ENCODE results near the gene MBNL2.
"Not testable (repeated sequence)": the region's sequence is repeated elsewhere in the genome, so short reads cannot be mapped to it uniquely, and the experiment has no call there.

Gene MBNL2, protein sequence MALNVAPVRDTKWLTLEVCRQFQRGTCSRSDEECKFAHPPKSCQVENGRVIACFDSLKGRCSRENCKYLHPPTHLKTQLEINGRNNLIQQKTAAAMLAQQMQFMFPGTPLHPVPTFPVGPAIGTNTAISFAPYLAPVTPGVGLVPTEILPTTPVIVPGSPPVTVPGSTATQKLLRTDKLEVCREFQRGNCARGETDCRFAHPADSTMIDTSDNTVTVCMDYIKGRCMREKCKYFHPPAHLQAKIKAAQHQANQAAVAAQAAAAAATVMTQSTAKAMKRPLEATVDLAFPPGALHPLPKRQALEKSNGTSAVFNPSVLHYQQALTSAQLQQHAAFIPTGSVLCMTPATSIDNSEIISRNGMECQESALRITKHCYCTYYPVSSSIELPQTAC

GRCh38 chr13:97221989-97222700 is at the start of gene MBNL2:
Gene MBNL2, plus strand, starts transcription at chr13:97222333. Its CDS starts 53,903 bp downstream, at chr13:97276236.
- peak; percentile 96 for DNase-seq

DNA sequence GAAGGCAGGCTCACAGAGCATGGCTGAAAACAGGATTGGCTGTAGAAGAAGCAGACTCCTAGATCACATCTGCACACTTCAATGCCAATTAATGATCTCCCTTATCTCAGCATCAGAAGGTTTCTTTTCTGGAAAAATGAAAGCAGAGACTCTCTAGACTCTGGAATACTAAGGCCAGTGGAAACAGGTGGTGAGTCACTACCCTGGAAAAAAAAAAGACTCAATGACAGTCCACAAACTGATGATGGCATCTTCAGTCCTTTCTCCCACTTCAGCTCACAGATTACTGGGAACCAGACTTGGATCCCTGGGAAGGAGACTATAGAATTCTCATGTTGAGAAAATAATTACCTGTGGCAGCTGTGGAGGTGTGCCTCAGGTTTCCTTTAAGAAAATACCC is 47.5 kb upstream of the MBNL2 start:
- DNase-seq = no peak

DNA sequence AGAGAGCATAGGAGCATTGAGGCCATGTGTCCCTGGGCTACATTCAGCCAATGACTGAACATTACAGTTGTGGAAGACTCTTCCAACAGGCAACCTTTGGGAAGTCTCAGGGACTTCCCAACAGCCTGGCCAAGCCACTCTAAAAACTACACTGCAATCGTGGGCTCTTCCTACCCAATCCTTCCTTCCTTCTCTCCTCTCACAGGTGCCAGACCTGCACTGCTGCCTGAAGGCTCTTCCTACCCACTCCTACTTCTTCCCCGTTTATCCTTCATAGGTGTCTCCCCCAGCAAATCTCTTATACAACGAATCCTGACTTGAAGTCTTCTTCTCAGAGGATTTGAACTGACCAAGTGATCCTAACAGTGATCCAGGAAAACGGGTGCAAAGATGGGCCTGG is 47.1 kb upstream of the MBNL2 start:
- DNase-seq = no peak

DNA sequence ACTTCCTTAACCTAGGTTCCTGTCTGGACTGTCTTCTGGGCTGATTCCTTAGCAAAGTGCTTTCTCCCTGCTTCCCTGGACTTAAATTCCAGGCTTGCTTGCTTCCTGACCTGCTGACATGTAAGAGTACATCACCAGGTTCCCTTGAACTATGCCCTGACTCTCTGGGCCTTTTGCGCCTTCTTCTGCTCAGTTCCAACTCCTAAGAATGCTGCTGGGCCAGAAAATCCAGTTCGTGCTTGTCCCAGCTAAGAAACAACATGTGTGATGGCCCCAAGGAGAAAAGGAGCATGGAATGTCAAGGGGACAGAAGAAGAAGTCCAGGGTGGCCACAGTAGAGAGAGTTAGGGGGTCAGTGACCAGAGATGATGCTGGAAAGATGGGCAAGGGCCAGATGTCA is 42.6 kb upstream of the MBNL2 start:
- no peak for DNase-seq

- DNase-seq = no peak
Measured at GRCh38 chr13:97182111-97182890, 39.8 kb upstream of the MBNL2 start.

DNA sequence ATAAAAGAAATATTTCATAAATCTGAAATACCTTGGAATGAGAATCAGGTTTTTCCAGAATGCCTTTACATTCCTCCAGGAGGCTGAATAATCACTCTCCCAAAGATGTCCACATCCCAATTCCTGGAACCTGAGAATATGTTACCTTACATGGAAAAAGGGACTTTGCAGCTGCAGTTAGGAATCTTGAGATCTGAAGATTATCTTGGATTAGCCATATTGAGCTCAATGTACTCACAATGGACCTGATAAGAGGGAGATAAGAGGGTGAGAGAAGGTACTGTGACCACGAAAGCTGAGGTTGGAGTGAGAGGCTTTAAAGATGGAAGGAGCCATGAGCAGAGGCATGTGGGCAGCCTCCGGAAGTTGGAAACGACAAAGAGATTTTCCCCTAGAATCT is 36.8 kb upstream of the MBNL2 start:
- no peak for DNase-seq

- DNase-seq = no peak
Measured at GRCh38 chr13:97185751-97186150, 36.4 kb upstream of the MBNL2 start.

- DNase-seq = no peak
Measured at GRCh38 chr13:97188207-97188606, 33.9 kb upstream of the MBNL2 start.

DNA sequence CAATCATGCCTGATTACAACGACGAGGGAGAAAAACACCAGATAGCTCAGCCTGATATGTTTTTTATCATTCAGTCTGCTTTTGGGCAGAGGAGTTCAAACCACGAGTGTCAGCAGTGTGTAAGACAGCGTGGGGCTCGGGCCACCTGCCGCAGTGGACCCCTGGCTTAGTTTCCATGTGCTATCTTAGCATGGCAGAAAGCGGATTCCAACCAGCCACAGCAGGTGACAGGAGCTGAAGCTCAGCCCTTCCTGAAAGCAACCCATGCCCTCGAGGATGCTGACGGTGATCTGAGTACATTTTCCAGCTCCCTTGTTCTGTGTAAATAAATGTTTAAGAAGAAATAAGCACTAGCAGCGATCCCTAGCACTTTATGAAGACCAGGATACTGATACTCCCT is 32.2 kb upstream of the MBNL2 start:
- no peak for DNase-seq

DNA sequence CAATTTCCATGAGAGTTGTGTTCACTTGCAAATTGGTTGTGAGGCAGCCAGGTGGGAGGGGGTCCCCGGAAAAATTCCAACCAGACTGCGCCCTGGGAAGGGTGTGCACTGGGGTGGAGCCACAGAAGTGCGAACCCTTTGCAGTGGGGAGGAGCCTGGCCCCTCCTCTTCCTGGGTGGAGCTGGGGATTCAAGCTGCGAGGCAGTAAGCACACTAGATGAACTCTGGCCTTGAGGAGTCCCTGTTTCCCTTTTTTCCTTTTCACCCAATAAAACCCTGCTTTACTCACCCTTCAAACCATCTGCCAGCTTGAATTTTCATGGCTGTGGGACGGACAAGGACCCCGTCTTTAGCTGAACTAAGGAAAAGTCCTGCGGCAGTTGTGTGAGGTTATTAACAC is 31.0 kb upstream of the MBNL2 start:
- DNase-seq = no peak

DNA sequence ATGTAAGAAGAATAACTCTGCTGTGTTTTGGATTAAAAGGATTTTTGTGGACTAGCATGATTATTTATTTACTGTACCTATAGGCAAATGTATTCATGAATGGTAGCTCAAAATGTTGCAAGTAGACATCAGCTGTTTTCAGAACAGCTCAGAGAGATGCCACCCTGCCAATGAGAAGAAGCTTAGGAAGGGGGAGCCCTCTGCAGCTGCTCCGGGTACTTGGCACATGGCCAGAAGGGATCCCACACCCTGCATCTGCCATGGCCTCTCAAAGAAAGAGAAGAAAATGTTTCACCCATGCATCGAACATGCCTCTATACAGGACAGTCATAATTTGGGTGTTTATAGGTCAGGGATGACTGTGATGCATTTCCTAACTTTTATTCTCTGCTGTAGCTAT is 30.5 kb upstream of the MBNL2 start:
- peak; percentile 69 for DNase-seq

DNA sequence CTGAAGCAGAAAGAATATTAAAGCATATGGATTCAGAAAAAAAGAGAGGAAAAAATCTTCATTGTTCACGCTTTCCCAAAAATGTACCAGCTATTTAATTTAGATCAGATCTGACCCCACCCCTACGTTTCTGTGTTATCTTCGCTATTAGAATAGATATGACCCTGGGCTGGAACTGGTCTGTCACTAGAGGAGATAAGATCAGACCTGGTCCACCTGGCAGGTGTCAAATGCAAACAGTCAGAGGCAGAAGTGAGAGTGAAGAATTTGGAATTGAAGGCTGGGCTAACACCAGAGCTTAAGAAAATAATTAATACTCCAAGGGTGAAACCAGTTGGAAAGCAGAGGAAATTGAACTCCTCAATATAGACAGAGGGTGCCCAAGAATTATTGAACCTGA is 30.0 kb upstream of the MBNL2 start:
- no peak for DNase-seq

GRCh38 chr13:97193577-97193976 is 28.6 kb upstream of the MBNL2 start:
- no peak for DNase-seq

- DNase-seq = no peak
Measured at GRCh38 chr13:97194479-97194878, 27.7 kb upstream of the MBNL2 start.

DNA sequence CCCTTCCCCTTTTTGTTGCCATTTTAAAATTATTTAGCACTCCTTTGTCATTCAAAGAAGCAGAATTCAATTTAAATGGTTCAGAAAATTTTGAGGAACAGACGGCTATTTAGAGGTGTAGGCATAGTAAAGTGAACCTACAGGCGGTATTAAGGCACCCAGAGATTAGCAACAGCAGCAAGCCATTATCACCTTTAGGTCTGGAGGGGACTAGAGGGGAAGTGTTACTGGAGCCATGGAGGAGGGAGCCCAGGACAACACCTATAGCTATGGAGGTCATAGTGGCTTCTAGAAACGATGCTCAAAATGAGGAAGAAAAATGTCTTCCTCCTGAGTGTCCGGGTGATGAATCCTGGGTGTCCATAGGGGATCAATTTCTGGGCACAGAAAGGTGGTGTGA is 25.8 kb upstream of the MBNL2 start:
- DNase-seq = no peak

DNA sequence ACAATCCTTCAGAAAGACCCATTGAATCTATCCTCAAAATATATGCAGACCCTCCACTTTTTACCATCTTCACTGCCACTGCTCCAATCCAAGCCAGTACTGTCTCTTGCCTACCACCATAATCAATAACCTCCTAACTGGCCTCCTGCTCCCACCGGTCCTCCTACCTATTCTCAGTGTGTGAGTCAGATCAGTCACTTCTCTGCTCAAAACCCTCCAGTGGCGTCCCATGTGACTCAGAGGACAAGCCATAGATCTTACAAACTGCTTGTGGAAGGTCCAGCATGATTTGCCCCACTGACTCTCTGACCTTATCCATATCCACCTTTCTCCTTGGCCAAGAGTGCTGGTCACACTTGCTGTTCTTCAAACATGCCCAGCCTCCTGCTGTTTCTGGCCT is 23.4 kb upstream of the MBNL2 start:
- DNase-seq = no peak

- DNase-seq = no peak
Measured at GRCh38 chr13:97199451-97199850, 22.7 kb upstream of the MBNL2 start.

DNA sequence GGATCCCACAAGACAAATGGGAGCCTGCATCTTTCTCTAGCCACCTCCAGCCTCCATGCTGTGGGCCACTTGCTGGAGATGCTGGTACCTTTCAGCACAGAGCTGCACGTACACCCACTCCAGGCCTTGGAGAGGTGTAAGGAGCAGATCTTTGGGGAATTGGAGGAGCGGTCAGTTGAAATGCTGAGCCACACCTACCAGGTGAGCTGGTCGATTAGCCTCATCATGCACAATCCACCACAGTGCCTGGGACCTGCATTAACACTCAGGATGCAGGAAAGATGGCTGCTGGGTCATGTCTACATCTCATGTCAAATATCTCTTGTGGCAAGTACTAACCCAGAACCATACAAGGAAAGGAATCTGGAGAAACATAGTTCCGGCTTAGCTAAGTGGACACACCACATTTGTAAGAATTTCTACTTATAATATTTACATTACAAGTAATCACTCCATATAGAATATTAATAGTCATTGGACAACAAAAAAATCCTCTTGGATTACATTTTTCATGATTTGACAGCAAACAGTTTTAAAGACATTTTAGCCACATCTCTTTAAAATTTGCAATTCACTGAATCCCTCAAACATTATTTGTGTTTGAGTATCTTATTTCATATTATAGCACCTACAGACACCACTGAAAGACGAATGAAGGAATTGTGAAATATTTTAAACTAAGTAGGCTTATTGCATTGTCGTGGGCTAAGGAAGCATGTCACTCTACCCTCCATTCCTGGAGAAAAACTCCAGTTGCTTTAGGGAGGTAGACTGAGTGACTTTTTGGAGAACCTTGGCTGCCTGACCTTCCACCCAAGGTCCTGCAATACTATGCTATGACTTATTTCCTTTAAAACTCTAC is 21.8 kb upstream of the MBNL2 start:
- DNase-seq = no peak

DNA sequence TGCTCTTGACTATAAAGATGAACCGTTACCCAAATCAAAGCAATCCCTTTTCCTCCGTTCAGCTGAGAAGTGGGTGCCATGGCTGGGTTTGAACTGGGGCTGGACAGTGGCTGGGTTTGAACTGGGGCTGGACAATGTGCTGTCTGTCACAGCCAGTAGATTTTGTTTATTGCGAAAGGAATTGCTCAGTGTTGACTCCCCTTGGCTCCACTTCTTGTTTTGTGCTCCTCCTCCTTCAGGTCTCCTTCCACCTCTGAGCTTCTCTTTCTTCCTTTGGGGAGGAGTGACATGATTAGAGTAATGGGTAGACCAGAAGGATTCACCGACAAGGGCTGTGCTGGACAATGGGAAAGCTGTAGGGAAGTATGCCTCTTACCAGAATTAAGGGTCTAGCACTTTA is 19.4 kb upstream of the MBNL2 start:
- DNase-seq = no peak

- DNase-seq = no peak
Measured at GRCh38 chr13:97205465-97205864, 16.7 kb upstream of the MBNL2 start.

DNA sequence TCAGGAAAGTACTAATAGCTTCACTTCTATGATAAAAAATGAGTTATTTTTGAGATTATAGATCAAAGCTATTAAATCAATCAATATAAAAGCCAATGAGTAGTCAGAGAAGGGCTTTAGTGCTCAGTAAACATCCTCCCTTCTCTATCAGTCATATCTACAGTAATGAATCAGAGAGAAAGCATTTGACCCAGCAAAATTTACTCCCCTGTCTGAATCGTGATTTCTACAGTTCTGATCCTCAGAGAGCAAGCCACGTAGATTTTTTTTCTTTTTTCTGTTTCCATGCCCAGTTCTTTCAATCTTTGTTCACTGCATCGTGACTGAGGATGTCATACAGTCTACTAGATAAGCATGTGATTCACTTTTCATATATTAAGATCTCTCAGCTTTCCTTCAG is 16.2 kb upstream of the MBNL2 start:
- no peak for DNase-seq

GRCh38 chr13:97207252-97207651 is 14.9 kb upstream of the MBNL2 start:
- DNase-seq = not testable (repeated sequence)

- no peak for DNase-seq
Measured at GRCh38 chr13:97211300-97211699, 10.8 kb upstream of the MBNL2 start.

Data from right hindlimb (tissue), 1 donor.